ENCODE results near the gene CPNE8. TPM values are rescaled to one million over a fixed set of nuclear protein-coding genes. Genes with fewer than 3 reads are reported as not detected.

The CPNE8 gene
- total and polyA plus RNA-seq, 2 experiments from 2014 or later = 5.9 to 14.5 TPM

DNA sequence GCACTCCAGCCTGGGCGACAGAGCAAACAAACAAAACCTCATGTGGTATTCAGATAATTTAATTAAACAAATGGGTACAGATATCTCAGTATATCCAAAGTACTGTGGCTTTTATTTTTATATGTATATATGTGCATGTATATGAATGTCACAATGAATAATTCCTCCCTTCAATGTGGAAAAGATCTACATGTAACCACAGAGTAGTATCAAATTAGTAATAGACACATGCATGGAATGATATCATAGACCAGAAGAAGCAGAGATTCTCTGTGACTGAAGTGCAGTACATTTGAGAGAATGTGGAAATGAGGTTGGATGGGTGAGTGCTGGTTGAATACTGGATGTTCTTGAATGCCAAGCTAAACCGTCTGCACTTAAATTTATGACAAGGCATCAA is 222.9 kb downstream of the CPNE8 start:
- Histone ChIP-seq H3K4me3 (no peak overlapping the region), H3K27ac (no peak overlapping the region), H3K9me3 (ENCODE audit: low read depth) (no peaks in the 10 kb centered on the region), H4K20me1 (ENCODE audit: insufficient read depth, poor library complexity, severe bottlenecking) (no peaks in the 10 kb centered on the region), H3K79me2 (no peaks in the 10 kb centered on the region), H2AFZ (no peak overlapping the region), H3K9me2 (replicated peaks; ENCODE audit: insufficient read depth) (no peaks in the 10 kb centered on the region), H3K4me1 (ENCODE audit: insufficient read depth) (no peaks in the 10 kb centered on the region), H3K4me2 (no peak overlapping the region), H3K36me3 (replicated peaks; ENCODE audit: insufficient read depth, low read depth) (no peaks in the 10 kb centered on the region), H3K27me3 (no peaks in the 10 kb centered on the region)
- no peak for DNase-seq (ENCODE audit: low spot score)
- TF ChIP-seq, protein P1, sequence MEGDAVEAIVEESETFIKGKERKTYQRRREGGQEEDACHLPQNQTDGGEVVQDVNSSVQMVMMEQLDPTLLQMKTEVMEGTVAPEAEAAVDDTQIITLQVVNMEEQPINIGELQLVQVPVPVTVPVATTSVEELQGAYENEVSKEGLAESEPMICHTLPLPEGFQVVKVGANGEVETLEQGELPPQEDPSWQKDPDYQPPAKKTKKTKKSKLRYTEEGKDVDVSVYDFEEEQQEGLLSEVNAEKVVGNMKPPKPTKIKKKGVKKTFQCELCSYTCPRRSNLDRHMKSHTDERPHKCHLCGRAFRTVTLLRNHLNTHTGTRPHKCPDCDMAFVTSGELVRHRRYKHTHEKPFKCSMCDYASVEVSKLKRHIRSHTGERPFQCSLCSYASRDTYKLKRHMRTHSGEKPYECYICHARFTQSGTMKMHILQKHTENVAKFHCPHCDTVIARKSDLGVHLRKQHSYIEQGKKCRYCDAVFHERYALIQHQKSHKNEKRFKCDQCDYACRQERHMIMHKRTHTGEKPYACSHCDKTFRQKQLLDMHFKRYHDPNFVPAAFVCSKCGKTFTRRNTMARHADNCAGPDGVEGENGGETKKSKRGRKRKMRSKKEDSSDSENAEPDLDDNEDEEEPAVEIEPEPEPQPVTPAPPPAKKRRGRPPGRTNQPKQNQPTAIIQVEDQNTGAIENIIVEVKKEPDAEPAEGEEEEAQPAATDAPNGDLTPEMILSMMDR (IDR thresholded peaks at IDR 0.05; ENCODE audit: poor library complexity) = no peak
- TF ChIP-seq EZH2phosphoT487 (IDR thresholded peaks at IDR 0.05; ENCODE audit: low read depth, severe bottlenecking, unreplicated experiment) = no peak
- no peak for TF ChIP-seq EZH2 (IDR thresholded peaks at IDR 0.05; ENCODE audit: borderline replicate concordance)
- 90% methylated on average over 2 of the region's 2 CpGs for WGBS (ENCODE audit: low lambda C conversion rate, missing lambda C conversion rate)

DNA sequence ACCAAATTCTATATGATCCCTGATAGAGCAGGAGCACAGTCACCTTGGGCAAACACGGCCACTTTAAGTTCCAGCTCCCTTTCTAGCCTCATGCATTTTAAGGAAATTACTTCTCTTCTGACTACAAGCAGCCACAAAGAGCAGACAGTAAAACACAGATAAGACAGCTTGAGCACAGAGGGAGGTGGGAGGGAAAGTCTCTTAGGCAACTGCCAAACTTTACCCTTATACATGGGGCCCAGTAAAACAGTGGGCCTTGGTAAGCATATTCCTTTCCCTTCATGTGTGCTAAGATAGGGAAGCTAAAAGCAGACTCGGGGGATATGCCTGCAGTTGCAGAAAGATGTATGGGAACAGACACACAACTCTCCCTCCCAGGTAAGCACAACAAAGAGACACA is 235.9 kb downstream of the CPNE8 start:
- H4K20me1 ChIP-seq (ENCODE audit: insufficient read depth, poor library complexity, severe bottlenecking) = no peaks in the 10 kb centered on the region
- no peaks in the 10 kb centered on the region for H3K27me3 ChIP-seq
- H3K4me2 ChIP-seq = peak overlapping the region; percentile 61
- no peaks in the 10 kb centered on the region for H3K9me2 ChIP-seq (replicated peaks; ENCODE audit: insufficient read depth)
- 21% methylated on average over 2 of the region's 2 CpGs for WGBS (ENCODE audit: low lambda C conversion rate, missing lambda C conversion rate)
- H3K36me3 ChIP-seq (replicated peaks; ENCODE audit: insufficient read depth, low read depth) = no peaks in the 10 kb centered on the region
- peak overlapping the region; percentile 6 for H3K27ac ChIP-seq
- H3K4me3 ChIP-seq = no peak overlapping the region
- H2AFZ ChIP-seq = peak overlapping the region; percentile 16
- DNase-seq (ENCODE audit: low spot score) = peak; percentile 41
- peaks cover 4% of the 10 kb centered on the region for H3K4me1 ChIP-seq (ENCODE audit: insufficient read depth)
- no peaks in the 10 kb centered on the region for H3K79me2 ChIP-seq
- no peaks in the 10 kb centered on the region for H3K9me3 ChIP-seq (ENCODE audit: low read depth)
- TF ChIP-seq EZH2 (IDR thresholded peaks at IDR 0.05; ENCODE audit: borderline replicate concordance) (no peak), EZH2phosphoT487 (IDR thresholded peaks at IDR 0.05; ENCODE audit: low read depth, severe bottlenecking, unreplicated experiment) (no peak)
- TF ChIP-seq, protein P1 (IDR thresholded peaks at IDR 0.05; ENCODE audit: poor library complexity) = no peak

DNA sequence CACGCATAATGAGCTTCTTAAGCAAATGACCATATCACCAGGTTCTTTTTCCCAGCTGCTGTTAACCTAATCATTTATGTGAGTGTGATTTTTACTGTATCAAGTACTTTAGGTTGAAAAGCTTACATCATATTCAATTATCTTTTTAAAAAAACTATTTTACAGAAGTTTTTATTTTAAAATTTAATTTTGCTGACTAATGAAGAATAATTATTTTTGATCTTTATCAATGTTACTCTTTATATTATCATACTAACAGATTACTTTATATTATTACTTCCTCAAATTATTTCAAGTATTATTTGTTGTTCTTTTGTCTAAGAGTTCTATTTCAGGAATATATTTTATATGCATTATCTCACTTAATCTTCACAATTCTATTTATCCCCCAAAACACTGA is 236.3 kb downstream of the CPNE8 start:
- Histone ChIP-seq H3K27me3 (no peaks in the 10 kb centered on the region), H3K9me2 (replicated peaks; ENCODE audit: insufficient read depth) (no peaks in the 10 kb centered on the region), H3K4me1 (ENCODE audit: insufficient read depth) (peaks cover 4% of the 10 kb centered on the region), H2AFZ (peak overlapping the region; percentile 16), H3K79me2 (no peaks in the 10 kb centered on the region), H3K9me3 (ENCODE audit: low read depth) (no peaks in the 10 kb centered on the region), H3K4me2 (peak overlapping the region; percentile 61), H4K20me1 (ENCODE audit: insufficient read depth, poor library complexity, severe bottlenecking) (no peaks in the 10 kb centered on the region), H3K27ac (peak overlapping the region; percentile 6), H3K36me3 (replicated peaks; ENCODE audit: insufficient read depth, low read depth) (no peaks in the 10 kb centered on the region), H3K4me3 (no peak overlapping the region)
- TF ChIP-seq EZH2phosphoT487 (IDR thresholded peaks at IDR 0.05; ENCODE audit: low read depth, severe bottlenecking, unreplicated experiment) (no peak), EZH2 (IDR thresholded peaks at IDR 0.05; ENCODE audit: borderline replicate concordance) (no peak)
- TF ChIP-seq, protein P1 (IDR thresholded peaks at IDR 0.05; ENCODE audit: poor library complexity) = no peak
- WGBS (ENCODE audit: low lambda C conversion rate, missing lambda C conversion rate) = 95% methylated on average over 1 of the region's 1 CpG
- DNase-seq (ENCODE audit: low spot score) = no peak

GRCh38 chr12:38666425-38666824 is 239.0 kb downstream of the CPNE8 start:
- Histone ChIP-seq H3K9me3 (ENCODE audit: low read depth) (no peaks in the 10 kb centered on the region), H4K20me1 (ENCODE audit: insufficient read depth, poor library complexity, severe bottlenecking) (no peaks in the 10 kb centered on the region), H3K4me3 (no peak overlapping the region), H3K27ac (no peak overlapping the region), H3K4me2 (no peak overlapping the region), H3K9me2 (replicated peaks; ENCODE audit: insufficient read depth) (no peaks in the 10 kb centered on the region), H3K36me3 (replicated peaks; ENCODE audit: insufficient read depth, low read depth) (no peaks in the 10 kb centered on the region), H2AFZ (no peak overlapping the region), H3K4me1 (ENCODE audit: insufficient read depth) (peaks cover 4% of the 10 kb centered on the region), H3K79me2 (no peaks in the 10 kb centered on the region), H3K27me3 (no peaks in the 10 kb centered on the region)
- no peak for DNase-seq (ENCODE audit: low spot score)
- TF ChIP-seq EZH2 (IDR thresholded peaks at IDR 0.05; ENCODE audit: borderline replicate concordance) (no peak), EZH2phosphoT487 (IDR thresholded peaks at IDR 0.05; ENCODE audit: low read depth, severe bottlenecking, unreplicated experiment) (no peak)
- TF ChIP-seq, protein P1 (IDR thresholded peaks at IDR 0.05; ENCODE audit: poor library complexity) = no peak
- 91% methylated on average over 6 of the region's 6 CpGs for WGBS (ENCODE audit: low lambda C conversion rate, missing lambda C conversion rate)

Data from hepatocyte (in vitro differentiated cells).